H1 (cell line): ENCODE results near the gene SORBS1. TPM values are rescaled to one million over a fixed set of nuclear protein-coding genes. Genes with fewer than 3 reads are reported as not detected.

Experiments
- ASH2L ChIP-seq: fragments of 200-600, 300-600 bp; sonication (generic); IDR thresholded peaks from one replicate; pipeline ENCODE4 v1.7.1; 2017; ENCODE audit warnings: low read length
- CEBPB ChIP-seq: IDR thresholded peaks from 2 replicates; pipeline ENCODE4 v1.6.1; 2012; ENCODE audit warnings: low read depth, low read length
- E2F6 ChIP-seq: IDR thresholded peaks from 2 replicates; pipeline ENCODE4 v1.6.1; 2012; ENCODE audit warnings: inconsistent platforms
- EGR1 ChIP-seq: IDR thresholded peaks from 2 replicates; pipeline ENCODE4 v1.6.1; 2011; ENCODE audit warnings: low read depth, low read length, borderline replicate concordance
- EP300 ChIP-seq, 2 experiments: IDR thresholded peaks; 1 replicate in 1 of 2; 2 replicates in 1 of 2; pipeline ENCODE4 v1.6.1; 2011 to 2012; ENCODE audit warnings: low read depth in 2 of 2, low read length in 2 of 2, mild to moderate bottlenecking in 2 of 2, borderline replicate concordance in 1 of 2, inconsistent platforms in 1 of 2, moderate library complexity in 1 of 2
- GTF2F1 ChIP-seq: IDR thresholded peaks from 2 replicates; pipeline ENCODE4 v1.6.1; 2012; ENCODE audit warnings: low read depth, low read length, improper control_type of control experiment, borderline replicate concordance
- KDM1A ChIP-seq: fragments of 200-600, 300-600 bp; sonication (generic); IDR thresholded peaks from 2 replicates; pipeline ENCODE4 v1.7.1; 2016; ENCODE audit warnings: mild to moderate bottlenecking, low read length, borderline replicate concordance
- KDM4A ChIP-seq: IDR thresholded peaks from one replicate; pipeline ENCODE4 v1.7.1; 2012; ENCODE audit warnings: low read depth, mild to moderate bottlenecking, moderate library complexity, low read length, inconsistent platforms; ENCODE audit not compliant: severe bottlenecking
- POLR2A ChIP-seq, 2 experiments: IDR thresholded peaks; 1 replicate in 1 of 2; 2 replicates in 1 of 2; pipeline ENCODE4 v1.6.1; 2011; ENCODE audit warnings: low read depth in 2 of 2, low read length in 2 of 2, mild to moderate bottlenecking in 2 of 2; ENCODE audit errors: control extremely low read depth in 1 of 2
- POLR2AphosphoS5 ChIP-seq: IDR thresholded peaks from 2 replicates; pipeline ENCODE4 v1.6.1; 2011; ENCODE audit warnings: low read depth, low read length
- POU5F1 ChIP-seq: IDR thresholded peaks from 2 replicates; pipeline ENCODE4 v1.6.1; 2011; ENCODE audit warnings: low read depth, mild to moderate bottlenecking, low read length, moderate library complexity
- RAD21 ChIP-seq, 2 experiments: IDR thresholded peaks in 1 of 2; conservative IDR thresholded peaks in 1 of 2; 2 replicates each; pipeline ENCODE4 v1.6.1; 2011; ENCODE audit warnings: low read depth in 2 of 2, low read length in 2 of 2, improper control_type of control experiment in 1 of 2, inconsistent platforms in 1 of 2, mild to moderate bottlenecking in 1 of 2, moderate library complexity in 1 of 2
- SAP30 ChIP-seq: fragments of 300-600 bp; sonication (generic); IDR thresholded peaks from 2 replicates; pipeline ENCODE4 v1.7.1; 2012; ENCODE audit warnings: low read length, moderate library complexity, mild to moderate bottlenecking, inconsistent platforms; ENCODE audit not compliant: insufficient read depth, insufficient replicate concordance
- SP1 ChIP-seq: IDR thresholded peaks from 2 replicates; pipeline ENCODE4 v1.6.1; 2011; ENCODE audit warnings: low read depth, low read length
- TEAD4 ChIP-seq: IDR thresholded peaks from 2 replicates; pipeline ENCODE4 v1.6.1; 2012; ENCODE audit warnings: low read depth, low read length, inconsistent platforms, mixed read lengths
- polyA plus RNA-seq, 7 experiments: library from polyadenylated mRNA; depleted of rRNA in 3 of 7; stranded (reverse) in 5 of 7; unstranded in 2 of 7; fragments of >200 nt in 5 of 7; fragments of 200-250 nt in 2 of 7; gene quantifications; 1 replicate in 5 of 7; 2 replicates in 1 of 7; 4 replicates in 1 of 7; pipeline versions ENCODE4 v1.2.1 to v1.2.3, GENCODE V29; 2011 to 2013; ENCODE audit warnings: missing spikeins in 2 of 7, mixed read lengths in 2 of 7
- total RNA-seq: library from RNA; stranded (reverse); fragmentation: NEBNext Ultra II Directional; extraction: Animal tissue kit (Norgen Biotek cat#: 25700); gene quantifications from 2 replicates; pipeline ENCODE4 v1.2.1, GENCODE V29; 2021

SORBS1 gene
- total and polyA plus RNA-seq, 2 of the 8 experiments (the other 6 are each of a cell fraction or from before 2014, with no cell fraction given) = 16.0 to 35.0 TPM

- TF ChIP-seq SP1 (no peak), KDM1A (no peak), KDM4A (peak; percentile 57), GTF2F1 (no peak), SAP30 (no peak), EGR1 (no peak), TEAD4 (no peak), RAD21 (IDR thresholded peaks at IDR 0.05 in 1 of 2, conservative IDR thresholded peaks at IDR 0.05 in 1 of 2; ENCODE audit: low read depth in 2 of 2, low read length in 2 of 2) (no peak), CEBPB (no peak), E2F6 (no peak; the same call in 1 of the 2 replicates), POU5F1 (no peak), EP300 (IDR thresholded peaks at IDR 0.05; ENCODE audit: borderline replicate concordance in 1 of 2, low read depth in 2 of 2, low read length in 2 of 2) (no peak), ASH2L (peak; percentile 78), POLR2A (IDR thresholded peaks at IDR 0.05; ENCODE audit: control extremely low read depth in 1 of 2, low read depth in 2 of 2, low read length in 2 of 2) (no peak), POLR2AphosphoS5 (no peak)
Measured at GRCh38 chr10:95295031-95295755, 266.0 kb downstream of the SORBS1 start (continued).
